HG03196 (cell line): ENCODE results near the gene ARHGAP18.

Experiments used
- ATAC-seq: cut with Tn5 transposase; IDR thresholded peaks from one replicate; pipeline ENCODE4 v1.9.1; 2021; ENCODE audit not compliant: unreplicated experiment

Gene ARHGAP18

GRCh38 chr6:129645830-129646579 lies 64.0 kb downstream of the ARHGAP18 start:
- ATAC-seq, result no peak

GRCh38 chr6:129645106-129645829 lies 64.7 kb downstream of the ARHGAP18 start:
- ATAC-seq, result no peak

- no peak for ATAC-seq
These were observed 65.4 kb downstream of the ARHGAP18 start for GRCh38 chr6:129644567-129645015.

GRCh38 chr6:129643968-129644367 lies 66.0 kb downstream of the ARHGAP18 start:
- ATAC-seq, result no peak

- no peak for ATAC-seq
These were observed 66.8 kb downstream of the ARHGAP18 start for GRCh38 chr6:129643176-129643575.

GRCh38 chr6:129642322-129642721 lies 67.7 kb downstream of the ARHGAP18 start:
- ATAC-seq, result no peak

- ATAC-seq, result no peak
These were observed 68.6 kb downstream of the ARHGAP18 start for GRCh38 chr6:129641344-129641743.

- no peak for ATAC-seq
These were observed 71.3 kb downstream of the ARHGAP18 start for GRCh38 chr6:129638686-129639085.

- no peak for ATAC-seq
These were observed 71.8 kb downstream of the ARHGAP18 start for GRCh38 chr6:129638055-129638684.

- no peak for ATAC-seq
These were observed 72.5 kb downstream of the ARHGAP18 start for GRCh38 chr6:129637340-129638054.

- ATAC-seq, result no peak
These were observed 74.4 kb downstream of the ARHGAP18 start for GRCh38 chr6:129635396-129636130.

GRCh38 chr6:129634411-129635230 lies 75.4 kb downstream of the ARHGAP18 start:
- ATAC-seq, result no peak

GRCh38 chr6:129633529-129633928 lies 76.4 kb downstream of the ARHGAP18 start:
- ATAC-seq, result no peak

GRCh38 chr6:129632172-129632613 lies 77.8 kb downstream of the ARHGAP18 start:
- no peak for ATAC-seq

- ATAC-seq, result no peak
These were observed 78.9 kb downstream of the ARHGAP18 start for GRCh38 chr6:129631070-129631469.

GRCh38 chr6:129630596-129630995 lies 79.4 kb downstream of the ARHGAP18 start:
- no peak for ATAC-seq

- ATAC-seq, result no peak
These were observed 81.7 kb downstream of the ARHGAP18 start for GRCh38 chr6:129628101-129628815.

GRCh38 chr6:129624488-129624887 lies 85.5 kb downstream of the ARHGAP18 start:
- ATAC-seq, result no peak
